ENCODE data around the gene PNCK. TPM values are rescaled to one million over a fixed set of nuclear protein-coding genes. Genes with fewer than 3 reads are reported as not detected.
"Not testable (repeated sequence)": the region's sequence is repeated elsewhere in the genome, so short reads cannot be mapped to it uniquely, and the experiment has no call there.

The PNCK gene
- total RNA-seq, 2 experiments from 2014 or later, result 0.70 to 1.0 TPM

DNA sequence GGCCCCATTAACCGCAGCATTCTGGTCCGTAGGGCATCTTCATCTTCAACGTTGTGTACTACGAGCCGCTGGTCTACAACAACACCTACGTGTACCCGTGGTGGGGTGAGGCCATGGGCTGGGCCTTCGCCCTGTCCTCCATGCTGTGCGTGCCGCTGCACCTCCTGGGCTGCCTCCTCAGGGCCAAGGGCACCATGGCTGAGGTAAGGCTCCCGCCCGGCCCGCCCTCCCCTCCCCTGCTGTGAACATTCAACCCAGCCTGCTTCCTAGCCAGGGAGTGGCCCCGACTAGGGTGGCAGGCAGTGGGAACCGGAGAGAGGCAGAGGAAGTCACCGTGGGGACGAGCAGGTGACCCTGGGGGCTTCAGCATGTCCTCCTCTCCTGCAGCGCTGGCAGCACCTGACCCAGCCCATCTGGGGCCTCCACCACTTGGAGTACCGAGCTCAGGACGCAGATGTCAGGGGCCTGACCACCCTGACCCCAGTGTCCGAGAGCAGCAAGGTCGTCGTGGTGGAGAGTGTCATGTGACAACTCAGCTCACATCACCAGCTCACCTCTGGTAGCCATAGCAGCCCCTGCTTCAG, 21.2 kb upstream of the PNCK start:
- CTCF ChIA-PET, result no interaction called here
- no peak overlapping the region for H3K27ac Mint-ChIP-seq

DNA sequence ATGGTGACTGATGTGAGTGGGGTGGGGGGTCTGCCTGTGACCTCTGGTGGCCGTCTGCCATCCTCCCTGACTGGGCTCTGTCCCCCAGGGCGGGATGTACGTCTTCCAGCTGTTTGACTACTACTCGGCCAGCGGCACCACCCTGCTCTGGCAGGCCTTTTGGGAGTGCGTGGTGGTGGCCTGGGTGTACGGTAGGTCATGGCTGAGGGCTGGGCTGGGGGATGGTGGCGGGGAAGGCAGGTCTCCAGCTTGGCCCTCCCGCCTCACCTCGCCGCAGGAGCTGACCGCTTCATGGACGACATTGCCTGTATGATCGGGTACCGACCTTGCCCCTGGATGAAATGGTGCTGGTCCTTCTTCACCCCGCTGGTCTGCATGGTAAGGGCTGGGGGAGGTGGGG, 20.6 kb upstream of the PNCK start:
- intact Hi-C loops (cut with DNase I, micrococcal nuclease); DNase-seq; CTCF ChIA-PET; H3K4me1 ChIP-seq (ENCODE audit: insufficient read depth, low read length); H3K27me3 ChIP-seq (ENCODE audit: control insufficient read depth in 1 of 2, insufficient read depth in 2 of 2, low read length in 2 of 2); H3K4me3 Mint-ChIP-seq; H3K4me1 Mint-ChIP-seq (ENCODE audit: low read depth); ATAC-seq (ENCODE audit: poor library complexity); H3K4me3 ChIP-seq (ENCODE audit: low read length); H3K27ac ChIP-seq (ENCODE audit: low read depth in 1 of 2, low read length in 2 of 2); H3K9me3 Mint-ChIP-seq; H3K27ac Mint-ChIP-seq; H3K36me3 ChIP-seq (ENCODE audit: insufficient read depth, low read length); H3K27me3 Mint-ChIP-seq; H3K9me3 ChIP-seq (ENCODE audit: control insufficient read depth in 1 of 2, insufficient read depth in 1 of 2, low read length in 2 of 2); POLR2A ChIA-PET: not testable (repeated sequence)
- peaks cover 18% of the 10 kb centered on the region for H3K36me3 Mint-ChIP-seq (ENCODE audit: low read depth)

More for the DNA sequence above, 21.2 kb upstream of the PNCK start:
- intact Hi-C loops (cut with DNase I, micrococcal nuclease), result no loop called here
- no peaks in the 10 kb centered on the region for H3K27me3 Mint-ChIP-seq
- Histone ChIP-seq H3K27me3 (ENCODE audit: control insufficient read depth in 1 of 2, insufficient read depth in 2 of 2, low read length in 2 of 2) (peaks cover 0 to under 1% of the 10 kb centered on the region in 2 experiments), H3K4me1 (ENCODE audit: insufficient read depth, low read length) (no peaks in the 10 kb centered on the region), H3K36me3 (ENCODE audit: insufficient read depth, low read length) (peaks cover 5% of the 10 kb centered on the region), H3K4me3 (ENCODE audit: low read length) (no peak overlapping the region), H3K9me3 (ENCODE audit: control insufficient read depth in 1 of 2, insufficient read depth in 1 of 2, low read length in 2 of 2) (no peaks in the 10 kb centered on the region), H3K27ac (ENCODE audit: low read depth in 1 of 2, low read length in 2 of 2) (no peak overlapping the region)
- DNase-seq (no peak), ATAC-seq (ENCODE audit: poor library complexity) (no peak)
- TF ChIP-seq, protein P1, sequence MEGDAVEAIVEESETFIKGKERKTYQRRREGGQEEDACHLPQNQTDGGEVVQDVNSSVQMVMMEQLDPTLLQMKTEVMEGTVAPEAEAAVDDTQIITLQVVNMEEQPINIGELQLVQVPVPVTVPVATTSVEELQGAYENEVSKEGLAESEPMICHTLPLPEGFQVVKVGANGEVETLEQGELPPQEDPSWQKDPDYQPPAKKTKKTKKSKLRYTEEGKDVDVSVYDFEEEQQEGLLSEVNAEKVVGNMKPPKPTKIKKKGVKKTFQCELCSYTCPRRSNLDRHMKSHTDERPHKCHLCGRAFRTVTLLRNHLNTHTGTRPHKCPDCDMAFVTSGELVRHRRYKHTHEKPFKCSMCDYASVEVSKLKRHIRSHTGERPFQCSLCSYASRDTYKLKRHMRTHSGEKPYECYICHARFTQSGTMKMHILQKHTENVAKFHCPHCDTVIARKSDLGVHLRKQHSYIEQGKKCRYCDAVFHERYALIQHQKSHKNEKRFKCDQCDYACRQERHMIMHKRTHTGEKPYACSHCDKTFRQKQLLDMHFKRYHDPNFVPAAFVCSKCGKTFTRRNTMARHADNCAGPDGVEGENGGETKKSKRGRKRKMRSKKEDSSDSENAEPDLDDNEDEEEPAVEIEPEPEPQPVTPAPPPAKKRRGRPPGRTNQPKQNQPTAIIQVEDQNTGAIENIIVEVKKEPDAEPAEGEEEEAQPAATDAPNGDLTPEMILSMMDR (IDR thresholded peaks at IDR 0.05), result no peak
- no peaks in the 10 kb centered on the region for H3K9me3 Mint-ChIP-seq
- H3K4me3 Mint-ChIP-seq, result no peak overlapping the region
- POLR2A ChIA-PET, result no interaction called here
- H3K36me3 Mint-ChIP-seq (ENCODE audit: low read depth), result peaks cover 18% of the 10 kb centered on the region
- H3K4me1 Mint-ChIP-seq (ENCODE audit: low read depth), result no peaks in the 10 kb centered on the region

DNA sequence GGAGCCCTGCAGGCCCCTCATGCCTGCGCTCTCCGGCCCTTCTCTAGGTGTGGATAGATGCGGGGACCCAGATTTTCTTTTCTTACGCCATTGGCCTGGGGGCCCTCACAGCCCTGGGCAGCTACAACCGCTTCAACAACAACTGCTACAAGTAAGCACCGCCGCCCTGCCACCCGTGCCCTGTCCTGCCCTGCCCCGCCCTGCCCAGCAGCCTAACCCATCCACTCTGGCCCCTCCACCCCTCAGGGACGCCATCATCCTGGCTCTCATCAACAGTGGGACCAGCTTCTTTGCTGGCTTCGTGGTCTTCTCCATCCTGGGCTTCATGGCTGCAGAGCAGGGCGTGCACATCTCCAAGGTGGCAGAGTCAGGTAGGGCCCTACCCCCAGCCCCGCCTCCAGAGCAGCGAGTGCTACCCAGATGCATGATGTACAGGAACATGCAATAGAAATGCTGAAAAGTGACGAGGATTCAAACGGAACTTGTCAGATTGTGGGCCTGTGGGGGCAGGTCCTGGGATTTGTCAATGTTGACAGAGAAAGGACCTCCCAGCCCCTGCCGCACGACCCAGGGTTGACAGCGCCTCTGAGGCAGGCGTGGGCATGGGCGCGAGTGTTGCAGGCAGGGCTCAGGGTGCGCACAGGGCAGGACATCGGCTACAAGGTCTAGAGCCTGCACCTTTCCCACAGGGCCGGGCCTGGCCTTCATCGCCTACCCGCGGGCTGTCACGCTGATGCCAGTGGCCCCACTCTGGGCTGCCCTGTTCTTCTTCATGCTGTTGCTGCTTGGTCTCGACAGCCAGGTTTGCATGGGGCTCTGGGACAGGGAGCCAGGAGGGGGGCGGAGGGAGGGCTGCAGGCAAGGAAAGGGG, 19.8 kb upstream of the PNCK start:
- H3K27ac ChIP-seq (ENCODE audit: low read depth in 1 of 2, low read length in 2 of 2), result no peak overlapping the region
- no peak overlapping the region for H3K4me3 Mint-ChIP-seq
- H3K27me3 ChIP-seq (ENCODE audit: control insufficient read depth in 1 of 2, insufficient read depth in 2 of 2, low read length in 2 of 2), result peaks cover 0 to 3% of the 10 kb centered on the region in 2 experiments
- DNase-seq (no peak), ATAC-seq (ENCODE audit: poor library complexity) (no peak)
- ChIA-PET CTCF (no interaction called here), POLR2A (no interaction called here)
- peaks cover 18% of the 10 kb centered on the region for H3K36me3 Mint-ChIP-seq (ENCODE audit: low read depth)
- no peak overlapping the region for H3K27ac Mint-ChIP-seq
- H3K9me3 ChIP-seq (ENCODE audit: control insufficient read depth in 1 of 2, insufficient read depth in 1 of 2, low read length in 2 of 2), result no peaks in the 10 kb centered on the region
- intact Hi-C loops (cut with DNase I, micrococcal nuclease), result no loop called here
- H3K27me3 Mint-ChIP-seq, result no peaks in the 10 kb centered on the region
- no peaks in the 10 kb centered on the region for H3K4me1 Mint-ChIP-seq (ENCODE audit: low read depth)
- peaks cover 6% of the 10 kb centered on the region for H3K4me1 ChIP-seq (ENCODE audit: insufficient read depth, low read length)
- TF ChIP-seq, protein P1 (IDR thresholded peaks at IDR 0.05), result no peak
- no peak overlapping the region for H3K4me3 ChIP-seq (ENCODE audit: low read length)
- H3K36me3 ChIP-seq (ENCODE audit: insufficient read depth, low read length), result peaks cover 5% of the 10 kb centered on the region
- H3K9me3 Mint-ChIP-seq, result no peaks in the 10 kb centered on the region

All from CD4-positive, alpha-beta T cell (primary cell).